HEK293 (cell line): Measurements from ENCODE around the gene EXOC8.

Experiments
- CTCF ChIA-PET: fragments of 350-600 bp; formaldehyde crosslinking; extraction: SDS; loops from one replicate; lab custom pipeline; 2021; ENCODE audit warnings: antibody characterized with exemption; lab: Yijun Ruan, JAX
- POLR2A ChIA-PET: fragments of 300-600 bp; formaldehyde crosslinking; extraction: SDS; loops from one replicate; lab custom pipeline; 2020; ENCODE audit warnings: antibody characterized with exemption, inconsistent platforms; lab: Yijun Ruan, JAX
- H3K27ac ChIP-seq: fragments of 200-500 bp; sonication (Bioruptor generic); 2 replicates; pipeline ENCODE4 v1.5.1; 2014; ENCODE audit warnings: low read depth, low read length, control low read depth, inconsistent platforms; ENCODE audit errors: extremely low read depth
- H3K36me3 ChIP-seq, 2 experiments: fragments of 200-500 bp in 1 of 2; sonication (Bioruptor generic) in 1 of 2; 1 replicate in 1 of 2; 2 replicates in 1 of 2; pipeline ENCODE4 v1.5.1; 2014 to 2017; ENCODE audit warnings: inconsistent platforms in 2 of 2, low read length in 2 of 2; ENCODE audit not compliant: control insufficient read depth in 2 of 2, insufficient read depth in 1 of 2
- H3K4me1 ChIP-seq: fragments of 200-500 bp; sonication (Bioruptor generic); 2 replicates; pipeline ENCODE4 v1.5.1; 2014; ENCODE audit warnings: mild to moderate bottlenecking, low read length, inconsistent platforms; ENCODE audit not compliant: control insufficient read depth, insufficient read depth
- H3K4me3 ChIP-seq: 2 replicates; pipeline ENCODE4 v1.5.1; 2011; ENCODE audit warnings: low read depth, mild to moderate bottlenecking, control low read depth, low read length, moderate library complexity
- H3K9me3 ChIP-seq: fragments of 200-500 bp; sonication (Bioruptor generic); 2 replicates; pipeline ENCODE4 v1.5.1; 2014; ENCODE audit warnings: low read depth, low read length, inconsistent platforms; ENCODE audit not compliant: control insufficient read depth, insufficient read depth
- IKZF3 ChIP-seq: fragments of 450-650 bp; IDR thresholded peaks from 2 replicates; pipeline ENCODE4 v1.5.0; 2018; ENCODE audit warnings: missing biosample characterization, mild to moderate bottlenecking, missing genetic modification characterization, moderate library complexity
- ZNF121 ChIP-seq: fragments of 450-650 bp; formaldehyde crosslinking; IDR thresholded peaks from 2 replicates; pipeline ENCODE4 v1.5.1; 2016; ENCODE audit warnings: missing biosample characterization, missing genetic modification characterization
- ZNF19 ChIP-seq: fragments of 450-650 bp; formaldehyde crosslinking; IDR thresholded peaks from 2 replicates; pipeline ENCODE4; 2016; ENCODE audit warnings: missing biosample characterization, missing genetic modification characterization, low read depth
- ZNF366 ChIP-seq: fragments of 450-650 bp; formaldehyde crosslinking; conservative IDR thresholded peaks from 2 replicates; pipeline ENCODE4 v1.5.1; 2016; ENCODE audit warnings: missing biosample characterization, missing genetic modification characterization
- ZNF501 ChIP-seq: fragments of 450-650 bp; formaldehyde crosslinking; IDR thresholded peaks from 2 replicates; pipeline ENCODE4 v1.5.1; 2016; ENCODE audit warnings: missing biosample characterization, missing genetic modification characterization
- ZNF600 ChIP-seq: fragments of 450-650 bp; formaldehyde crosslinking; IDR thresholded peaks from 2 replicates; pipeline ENCODE4 v1.5.1; 2016; ENCODE audit warnings: missing biosample characterization, missing genetic modification characterization
- ZNF623 ChIP-seq: fragments of 450-650 bp; formaldehyde crosslinking; IDR thresholded peaks from 2 replicates; pipeline ENCODE4 v1.5.1; 2016; ENCODE audit warnings: missing biosample characterization, missing genetic modification characterization
- TF ChIP-seq, protein P1 (sequence below): fragments of 450-650 bp; formaldehyde crosslinking; IDR thresholded peaks from 2 replicates; pipeline ENCODE4 v1.5.1; 2017; ENCODE audit warnings: missing biosample characterization, missing genetic modification characterization
- TF ChIP-seq, protein P2 (sequence below): sonication (generic); formaldehyde crosslinking; IDR thresholded peaks from 2 replicates; pipeline ENCODE4 v1.8.1; 2022; ENCODE audit warnings: mild to moderate bottlenecking, moderate library complexity, missing genetic modification reagents
- TF ChIP-seq, protein P3 (sequence below): fragments of 450-650 bp; formaldehyde crosslinking; IDR thresholded peaks from 2 replicates; pipeline ENCODE4 v1.5.1; 2017; ENCODE audit warnings: missing biosample characterization, missing genetic modification characterization
- TF ChIP-seq, protein P4 (sequence below): fragments of 450-650 bp; formaldehyde crosslinking; IDR thresholded peaks from 2 replicates; pipeline ENCODE4 v1.5.1; 2016; ENCODE audit warnings: missing biosample characterization, missing genetic modification characterization

EXOC8 gene

DNA sequence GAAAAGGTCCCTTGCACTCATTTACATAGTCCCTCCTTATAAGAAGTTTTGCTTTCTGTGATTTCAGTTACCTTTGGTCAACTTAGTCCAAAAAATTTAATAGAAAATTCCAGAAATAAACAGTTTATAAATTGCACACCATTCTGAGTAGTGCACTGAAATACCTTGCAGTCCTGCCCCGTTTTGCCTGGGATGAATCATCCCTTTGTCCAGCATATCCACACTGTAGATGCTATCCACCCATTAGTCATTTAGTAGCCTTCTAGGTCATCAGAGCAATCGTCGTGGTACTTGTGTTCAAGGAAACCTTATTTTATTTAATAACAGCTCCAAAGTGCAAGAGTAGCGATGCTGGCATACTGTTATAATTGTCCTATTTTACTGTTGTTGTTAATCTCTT, 38.4 kb upstream of the EXOC8 start:
- CTCF ChIA-PET = no interaction called here
- POLR2A ChIA-PET = no interaction called here
- H3K9me3 ChIP-seq = no peaks in the 10 kb centered on the region
- TF ChIP-seq ZNF19 (tag by site-specific recombination) = no peak
- TF ChIP-seq ZNF121 = peak; percentile 42; the same call in 1 of the 2 replicates
- TF ChIP-seq ZNF623 (tag by site-specific recombination) = no peak
- TF ChIP-seq ZNF366 (tag by site-specific recombination) = 0 out of 2 replicates have a peak, but pooled peaks have one; percentile 11
- no peak overlapping the region for H3K4me3 ChIP-seq
- H3K36me3 ChIP-seq = no peaks in the 10 kb centered on the region
- peaks cover 12% of the 10 kb centered on the region; the same call in 1 of the 2 replicates for H3K4me1 ChIP-seq
- H3K27ac ChIP-seq = no peak overlapping the region

DNA sequence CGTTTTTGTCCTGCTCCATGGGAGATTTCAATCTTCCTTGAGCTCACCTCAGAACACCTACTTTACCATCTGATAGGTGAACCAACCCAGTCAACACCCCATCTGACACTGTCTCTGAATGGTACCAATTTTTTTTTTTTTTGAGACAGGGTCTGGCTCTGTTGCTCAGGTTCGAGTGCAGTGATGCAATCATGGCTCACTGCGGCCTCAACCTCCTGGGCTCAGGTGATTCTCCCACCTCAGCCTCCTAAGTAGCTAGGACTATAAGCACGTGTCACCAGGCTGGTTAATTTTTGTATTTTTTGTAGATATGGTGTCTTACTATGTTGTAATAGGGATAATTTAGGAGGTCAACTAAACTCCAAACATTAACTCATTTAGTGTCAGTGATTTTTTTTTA, 36.7 kb upstream of the EXOC8 start:
- ChIA-PET CTCF (interaction anchor here (0.6 to 1.6 kb wide), 5 partner anchors 12 to 121 kb away, joined by 3 to 7 read pairs (median 3); no protein-coding TSS in a partner anchor), POLR2A (interaction anchor here (0.8 to 1.2 kb wide), 2 partner anchors 11 to 17 kb away, joined by 3 to 10 read pairs; no protein-coding TSS in a partner anchor)
- Histone ChIP-seq H3K27ac (no peak overlapping the region), H3K9me3 (no peaks in the 10 kb centered on the region), H3K4me3 (no peak overlapping the region), H3K36me3 (no peaks in the 10 kb centered on the region), H3K4me1 (peaks cover 12% of the 10 kb centered on the region; the same call in 1 of the 2 replicates)
- TF ChIP-seq, protein P1, sequence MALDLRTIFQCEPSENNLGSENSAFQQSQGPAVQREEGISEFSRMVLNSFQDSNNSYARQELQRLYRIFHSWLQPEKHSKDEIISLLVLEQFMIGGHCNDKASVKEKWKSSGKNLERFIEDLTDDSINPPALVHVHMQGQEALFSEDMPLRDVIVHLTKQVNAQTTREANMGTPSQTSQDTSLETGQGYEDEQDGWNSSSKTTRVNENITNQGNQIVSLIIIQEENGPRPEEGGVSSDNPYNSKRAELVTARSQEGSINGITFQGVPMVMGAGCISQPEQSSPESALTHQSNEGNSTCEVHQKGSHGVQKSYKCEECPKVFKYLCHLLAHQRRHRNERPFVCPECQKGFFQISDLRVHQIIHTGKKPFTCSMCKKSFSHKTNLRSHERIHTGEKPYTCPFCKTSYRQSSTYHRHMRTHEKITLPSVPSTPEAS (tag by site-specific recombination) = no peak
- TF ChIP-seq ZNF121 = 0 out of 2 replicates have a peak, but pooled peaks have one; percentile 62
- TF ChIP-seq, protein P2, sequence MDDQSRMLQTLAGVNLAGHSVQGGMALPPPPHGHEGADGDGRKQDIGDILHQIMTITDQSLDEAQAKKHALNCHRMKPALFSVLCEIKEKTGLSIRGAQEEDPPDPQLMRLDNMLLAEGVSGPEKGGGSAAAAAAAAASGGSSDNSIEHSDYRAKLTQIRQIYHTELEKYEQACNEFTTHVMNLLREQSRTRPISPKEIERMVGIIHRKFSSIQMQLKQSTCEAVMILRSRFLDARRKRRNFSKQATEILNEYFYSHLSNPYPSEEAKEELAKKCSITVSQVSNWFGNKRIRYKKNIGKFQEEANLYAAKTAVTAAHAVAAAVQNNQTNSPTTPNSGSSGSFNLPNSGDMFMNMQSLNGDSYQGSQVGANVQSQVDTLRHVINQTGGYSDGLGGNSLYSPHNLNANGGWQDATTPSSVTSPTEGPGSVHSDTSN (CRISPR knock-in tag) = no peak

DNA sequence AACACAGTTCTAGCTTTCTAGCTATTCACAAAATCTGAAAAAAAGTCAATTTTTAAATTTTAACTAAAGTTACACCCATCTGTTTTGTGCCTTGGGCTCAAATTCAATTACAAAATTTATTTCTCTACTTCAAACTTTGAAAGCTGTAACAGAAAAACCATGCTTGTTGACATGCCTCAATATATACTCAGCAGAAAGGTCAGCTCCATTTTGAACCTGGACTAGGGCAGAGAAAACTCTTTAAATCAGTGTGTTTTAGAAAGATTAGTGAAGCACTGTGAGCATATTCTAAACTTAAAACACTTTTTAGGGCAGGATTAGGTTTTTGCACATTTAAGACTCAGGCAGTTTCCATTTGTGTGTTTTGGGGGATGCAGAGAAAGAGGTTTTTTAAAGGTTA, 34.8 kb upstream of the EXOC8 start:
- H3K9me3 ChIP-seq = no peaks in the 10 kb centered on the region
- no peak overlapping the region for H3K4me3 ChIP-seq
- POLR2A ChIA-PET = interaction anchor here (1.4 kb wide), 1 partner anchor 35 kb away, joined by 5 read pairs; the partner anchor contains the start of genes EXOC8 and SPRTN
- H3K36me3 ChIP-seq = peaks cover under 1 to 4% of the 10 kb centered on the region in 2 experiments
- no peak for TF ChIP-seq ZNF501
- TF ChIP-seq, protein P3, sequence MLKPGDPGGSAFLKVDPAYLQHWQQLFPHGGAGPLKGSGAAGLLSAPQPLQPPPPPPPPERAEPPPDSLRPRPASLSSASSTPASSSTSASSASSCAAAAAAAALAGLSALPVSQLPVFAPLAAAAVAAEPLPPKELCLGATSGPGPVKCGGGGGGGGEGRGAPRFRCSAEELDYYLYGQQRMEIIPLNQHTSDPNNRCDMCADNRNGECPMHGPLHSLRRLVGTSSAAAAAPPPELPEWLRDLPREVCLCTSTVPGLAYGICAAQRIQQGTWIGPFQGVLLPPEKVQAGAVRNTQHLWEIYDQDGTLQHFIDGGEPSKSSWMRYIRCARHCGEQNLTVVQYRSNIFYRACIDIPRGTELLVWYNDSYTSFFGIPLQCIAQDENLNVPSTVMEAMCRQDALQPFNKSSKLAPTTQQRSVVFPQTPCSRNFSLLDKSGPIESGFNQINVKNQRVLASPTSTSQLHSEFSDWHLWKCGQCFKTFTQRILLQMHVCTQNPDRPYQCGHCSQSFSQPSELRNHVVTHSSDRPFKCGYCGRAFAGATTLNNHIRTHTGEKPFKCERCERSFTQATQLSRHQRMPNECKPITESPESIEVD (tag by site-specific recombination) = peak; percentile 51; the same call in 1 of the 2 replicates
- CTCF ChIA-PET = interaction anchor here (0.6 to 1.2 kb wide), 6 partner anchors 10 to 212 kb away, joined by 3 to 4 read pairs (median 3); no protein-coding TSS in a partner anchor
- peaks cover 11% of the 10 kb centered on the region; the same call in 1 of the 2 replicates for H3K4me1 ChIP-seq
- H3K27ac ChIP-seq = no peak overlapping the region

DNA sequence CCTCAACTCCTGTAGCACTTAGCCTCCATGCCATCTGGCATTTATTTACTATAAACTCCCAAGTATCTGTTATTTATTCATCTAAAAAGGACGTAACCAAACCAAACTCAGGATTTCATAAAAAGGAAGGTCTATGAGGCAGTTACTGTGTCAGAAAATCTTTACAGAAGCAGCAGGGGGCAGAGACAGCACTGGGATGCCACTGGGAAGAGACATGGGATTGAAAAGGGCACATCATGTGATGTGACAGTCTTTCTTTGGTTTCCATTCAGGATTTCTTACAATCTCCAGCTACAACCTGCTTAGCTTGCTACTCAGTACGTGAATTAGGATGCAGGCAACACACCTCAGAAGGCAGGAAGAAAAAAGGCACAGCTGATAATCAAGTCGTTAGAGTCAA, 31.6 kb upstream of the EXOC8 start:
- peaks cover 4 to 18% of the 10 kb centered on the region in 2 experiments for H3K36me3 ChIP-seq
- H3K9me3 ChIP-seq = no peaks in the 10 kb centered on the region
- no peak overlapping the region for H3K4me3 ChIP-seq
- TF ChIP-seq IKZF3 (tag by site-specific recombination) = peak; percentile 10; the same call in 1 of the 2 replicates
- TF ChIP-seq, protein P4, sequence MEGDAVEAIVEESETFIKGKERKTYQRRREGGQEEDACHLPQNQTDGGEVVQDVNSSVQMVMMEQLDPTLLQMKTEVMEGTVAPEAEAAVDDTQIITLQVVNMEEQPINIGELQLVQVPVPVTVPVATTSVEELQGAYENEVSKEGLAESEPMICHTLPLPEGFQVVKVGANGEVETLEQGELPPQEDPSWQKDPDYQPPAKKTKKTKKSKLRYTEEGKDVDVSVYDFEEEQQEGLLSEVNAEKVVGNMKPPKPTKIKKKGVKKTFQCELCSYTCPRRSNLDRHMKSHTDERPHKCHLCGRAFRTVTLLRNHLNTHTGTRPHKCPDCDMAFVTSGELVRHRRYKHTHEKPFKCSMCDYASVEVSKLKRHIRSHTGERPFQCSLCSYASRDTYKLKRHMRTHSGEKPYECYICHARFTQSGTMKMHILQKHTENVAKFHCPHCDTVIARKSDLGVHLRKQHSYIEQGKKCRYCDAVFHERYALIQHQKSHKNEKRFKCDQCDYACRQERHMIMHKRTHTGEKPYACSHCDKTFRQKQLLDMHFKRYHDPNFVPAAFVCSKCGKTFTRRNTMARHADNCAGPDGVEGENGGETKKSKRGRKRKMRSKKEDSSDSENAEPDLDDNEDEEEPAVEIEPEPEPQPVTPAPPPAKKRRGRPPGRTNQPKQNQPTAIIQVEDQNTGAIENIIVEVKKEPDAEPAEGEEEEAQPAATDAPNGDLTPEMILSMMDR (tag by site-specific recombination) = peak; percentile 25; the same call in 1 of the 2 replicates
- TF ChIP-seq ZNF600 = no peak
- H3K27ac ChIP-seq = no peak overlapping the region
- POLR2A ChIA-PET = no interaction called here
- H3K4me1 ChIP-seq = no peaks in the 10 kb centered on the region
- CTCF ChIA-PET = interaction anchor here (0.7 to 1.5 kb wide), 5 partner anchors 9 to 221 kb away, joined by 3 read pairs; no protein-coding TSS in a partner anchor
